GM21529 (cell line): ENCODE measurements around the gene C17orf50.

Source experiments
- ATAC-seq: cut with Tn5 transposase; IDR thresholded peaks from one replicate; pipeline ENCODE4 v1.9.1; 2021; ENCODE audit not compliant: unreplicated experiment

The C17orf50 gene

DNA sequence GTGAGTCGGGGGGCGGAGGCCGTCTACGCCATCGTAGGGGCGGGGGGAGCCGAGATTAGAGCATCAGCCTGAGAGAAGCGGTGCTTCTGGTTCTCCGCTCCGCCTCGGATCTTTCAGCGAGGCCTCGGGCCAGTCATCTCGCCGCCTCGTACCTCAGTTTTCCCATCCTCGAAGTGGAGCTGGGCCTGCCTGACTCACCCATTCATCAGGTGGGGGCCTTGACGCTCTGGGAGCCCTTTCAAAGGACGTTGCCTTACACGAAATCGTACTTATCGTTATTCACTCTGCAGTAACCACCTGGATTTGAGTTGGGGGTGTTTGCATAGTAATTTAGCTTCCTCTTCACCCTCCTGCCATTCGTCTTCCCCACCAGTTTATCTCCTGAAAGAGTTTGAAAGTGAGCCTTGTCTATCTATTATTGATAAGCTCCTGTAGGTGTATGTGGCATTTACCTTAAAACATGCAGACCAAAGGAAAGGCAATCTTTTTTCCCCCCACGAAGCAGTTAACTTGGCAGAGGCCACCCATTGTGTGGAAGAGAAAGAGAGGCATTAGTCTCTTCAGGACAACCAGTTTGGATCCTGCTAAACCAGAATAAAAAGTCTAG is 49.3 kb downstream of the C17orf50 start:
- no peak for ATAC-seq

DNA sequence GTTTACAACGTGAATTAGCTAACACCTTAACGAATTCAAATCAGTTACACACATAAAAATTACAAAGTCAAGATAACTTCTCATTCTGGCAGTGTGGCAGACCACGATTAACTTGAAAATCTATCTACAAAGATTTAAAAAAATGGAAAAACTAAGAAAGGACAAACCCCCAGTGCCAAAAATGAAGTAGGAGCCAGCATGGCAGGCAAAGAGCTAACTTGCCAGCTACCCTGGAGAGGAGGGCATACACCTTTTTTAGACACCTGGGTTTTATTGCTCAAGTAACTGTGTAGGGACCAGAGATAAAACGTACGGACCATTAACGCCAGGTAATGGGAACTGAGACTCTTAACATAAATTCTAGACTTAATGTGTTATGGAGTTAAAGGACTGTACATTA is 51.1 kb downstream of the C17orf50 start:
- ATAC-seq, result no peak

DNA sequence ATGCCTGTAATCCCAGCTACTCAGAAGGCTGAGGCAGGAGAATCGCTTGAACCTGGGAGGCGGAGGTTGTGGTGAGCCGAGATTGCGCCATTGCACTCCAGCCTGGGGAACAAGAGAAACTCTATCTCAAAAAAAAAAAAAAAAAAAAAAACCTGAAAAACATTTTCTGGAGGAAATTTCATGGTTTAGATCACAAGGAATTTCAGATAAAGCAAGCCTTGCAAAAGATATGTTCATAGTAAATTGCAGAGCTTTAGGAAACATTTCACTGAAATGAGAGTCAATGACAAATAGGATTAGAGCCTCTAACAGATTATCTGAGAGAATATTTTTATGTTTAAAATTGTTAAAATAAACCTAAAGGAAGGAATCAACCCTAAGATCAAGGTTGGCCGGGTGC is 51.8 kb downstream of the C17orf50 start:
- no peak for ATAC-seq
